OCI-LY3 (cell line): Measurements from ENCODE around the gene NPPC.

Experiments
- CTCF ChIP-seq: fragments of 200-600, 300-600 bp; sonication (generic); IDR thresholded peaks from 2 replicates; pipeline ENCODE4 v1.5.1; 2014; ENCODE audit warnings: antibody characterized with exemption, low read length, low read depth
- EZH2phosphoT487 ChIP-seq: fragments of 200-600 bp; shearing (Covaris generic); IDR thresholded peaks from 2 replicates; pipeline ENCODE4 v1.6.1; 2018; ENCODE audit warnings: antibody characterized with exemption, mixed run types, low read depth

DNA sequence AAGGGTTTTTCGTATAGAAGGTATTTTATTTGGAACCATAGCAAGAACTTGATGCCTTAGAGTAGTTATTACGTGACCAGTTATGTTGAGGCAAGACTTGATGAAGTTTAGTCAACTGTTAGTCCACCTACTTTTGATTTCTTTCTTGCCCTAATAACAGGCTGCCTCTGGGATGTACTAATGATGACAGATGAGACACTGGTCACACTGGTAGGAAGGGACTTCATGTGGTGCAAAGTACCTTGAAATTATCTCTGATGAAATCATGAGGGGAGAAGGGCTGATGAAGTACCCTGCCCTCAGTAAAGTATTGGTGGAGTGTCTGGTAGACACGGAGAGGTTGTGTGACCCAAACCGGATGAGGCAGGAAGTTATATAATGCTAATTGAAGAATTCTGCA is 40.7 kb upstream of the NPPC start:
- TF ChIP-seq CTCF (no peak), EZH2phosphoT487 (no peak)
